ENCODE results near the gene EFEMP1.

The EFEMP1 gene, protein sequence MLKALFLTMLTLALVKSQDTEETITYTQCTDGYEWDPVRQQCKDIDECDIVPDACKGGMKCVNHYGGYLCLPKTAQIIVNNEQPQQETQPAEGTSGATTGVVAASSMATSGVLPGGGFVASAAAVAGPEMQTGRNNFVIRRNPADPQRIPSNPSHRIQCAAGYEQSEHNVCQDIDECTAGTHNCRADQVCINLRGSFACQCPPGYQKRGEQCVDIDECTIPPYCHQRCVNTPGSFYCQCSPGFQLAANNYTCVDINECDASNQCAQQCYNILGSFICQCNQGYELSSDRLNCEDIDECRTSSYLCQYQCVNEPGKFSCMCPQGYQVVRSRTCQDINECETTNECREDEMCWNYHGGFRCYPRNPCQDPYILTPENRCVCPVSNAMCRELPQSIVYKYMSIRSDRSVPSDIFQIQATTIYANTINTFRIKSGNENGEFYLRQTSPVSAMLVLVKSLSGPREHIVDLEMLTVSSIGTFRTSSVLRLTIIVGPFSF

DNA sequence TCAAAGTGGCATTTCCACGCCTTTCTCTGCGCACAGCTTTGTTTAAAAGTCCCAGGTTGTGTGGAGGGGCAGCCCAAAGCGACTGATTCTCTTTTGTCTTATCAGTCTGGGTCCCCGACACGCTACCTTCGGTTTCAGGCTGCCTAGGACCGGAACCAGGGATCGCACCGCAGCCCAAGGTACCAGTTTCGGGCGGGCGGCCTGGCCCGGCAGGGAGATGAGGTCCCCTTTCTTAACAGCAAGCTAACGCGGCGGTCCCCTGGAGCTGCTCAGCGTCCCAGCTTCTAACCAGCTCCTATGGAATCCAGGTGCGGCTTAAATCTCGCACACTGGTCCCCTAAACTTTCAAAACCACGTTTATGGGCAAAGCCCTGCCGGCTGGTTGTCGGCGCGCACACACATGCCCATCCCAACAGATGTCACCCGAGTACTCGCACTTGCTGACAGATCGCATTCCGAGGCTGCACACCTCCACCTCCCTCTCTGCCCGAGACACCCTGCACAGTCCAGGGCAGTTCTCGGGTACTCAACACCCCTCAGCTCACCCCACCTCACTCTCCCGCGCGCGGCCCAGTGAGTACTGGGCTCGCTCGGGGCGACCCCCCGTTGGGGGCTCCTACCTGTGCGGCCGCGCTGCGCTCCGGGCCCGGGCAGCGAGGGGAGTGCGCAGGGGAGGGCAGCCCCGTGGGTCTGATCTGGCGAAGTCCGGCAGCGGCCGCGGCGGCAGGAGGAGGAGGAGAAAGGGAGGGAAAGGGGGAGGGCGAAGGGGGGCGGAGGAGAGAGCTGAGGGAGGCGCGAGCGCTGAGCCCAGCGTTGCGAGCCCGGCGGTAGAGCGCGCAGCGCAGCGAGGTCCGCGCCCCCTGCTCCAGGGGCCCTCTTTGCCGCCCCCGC lies at the start of gene EFEMP1:
Gene EFEMP1, minus strand, starts transcription at position 692 of the 891 bp plus-strand sequence. CDS start 1,342 bp downstream, outside the sequence.
- Mint-ChIP-seq H3K27ac (no peak within 1 kb of the TSS), H3K4me3 (no peak within 1 kb of the TSS), H3K27me3 (peaks cover 60% of the 10 kb centered on the region), H3K9me3 (no peaks in the 10 kb centered on the region), H3K36me3 (ENCODE audit: low read depth) (no peaks in the 10 kb centered on the region), H3K4me1 (ENCODE audit: low read depth) (peaks cover 11% of the 10 kb centered on the region)

DNA sequence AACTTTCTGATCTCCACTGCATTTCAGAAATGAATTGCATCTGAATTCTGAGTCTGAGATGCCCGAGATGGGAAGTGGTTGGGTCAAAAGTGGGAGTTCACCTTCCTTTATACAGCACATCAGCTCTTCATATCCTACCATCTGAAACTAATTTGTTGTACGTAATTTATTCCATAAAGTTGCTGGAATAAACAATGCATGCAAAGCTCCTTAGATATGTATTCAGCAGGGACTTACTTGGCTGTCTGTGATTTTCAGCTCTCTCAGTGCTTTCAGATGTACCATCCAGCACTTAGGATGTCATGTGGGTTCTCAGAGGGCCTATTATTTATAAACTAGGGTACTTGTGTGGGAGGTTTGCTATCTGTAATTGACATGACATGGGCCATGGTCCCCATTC lies 46.9 kb upstream of the EFEMP1 start:
- Mint-ChIP-seq H3K4me1 (ENCODE audit: low read depth) (no peaks in the 10 kb centered on the region), H3K36me3 (ENCODE audit: low read depth) (no peaks in the 10 kb centered on the region), H3K4me3 (no peak overlapping the region), H3K27me3 (peaks cover 6% of the 10 kb centered on the region), H3K27ac (no peak overlapping the region), H3K9me3 (peaks cover 5% of the 10 kb centered on the region)

DNA sequence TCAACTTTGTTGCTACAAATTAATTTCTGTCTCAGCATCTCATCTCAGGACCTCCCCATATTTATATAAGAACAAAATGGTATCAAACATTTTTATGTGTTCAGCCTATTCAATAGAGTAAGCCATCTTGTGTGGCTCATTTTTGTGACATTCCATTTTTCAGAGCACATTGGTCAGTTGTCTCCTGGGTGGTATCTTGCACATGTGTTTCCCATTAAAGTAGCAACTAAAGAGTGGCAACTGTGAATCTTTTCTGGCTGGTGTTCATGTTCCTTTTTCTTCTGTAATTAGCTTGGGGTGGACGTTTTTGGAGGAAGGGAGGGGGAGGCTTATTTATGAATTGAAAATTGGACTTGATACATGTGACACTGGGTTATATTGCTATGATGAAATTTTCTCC lies 45.4 kb upstream of the EFEMP1 start:
- no peak overlapping the region for H3K4me3 Mint-ChIP-seq

DNA sequence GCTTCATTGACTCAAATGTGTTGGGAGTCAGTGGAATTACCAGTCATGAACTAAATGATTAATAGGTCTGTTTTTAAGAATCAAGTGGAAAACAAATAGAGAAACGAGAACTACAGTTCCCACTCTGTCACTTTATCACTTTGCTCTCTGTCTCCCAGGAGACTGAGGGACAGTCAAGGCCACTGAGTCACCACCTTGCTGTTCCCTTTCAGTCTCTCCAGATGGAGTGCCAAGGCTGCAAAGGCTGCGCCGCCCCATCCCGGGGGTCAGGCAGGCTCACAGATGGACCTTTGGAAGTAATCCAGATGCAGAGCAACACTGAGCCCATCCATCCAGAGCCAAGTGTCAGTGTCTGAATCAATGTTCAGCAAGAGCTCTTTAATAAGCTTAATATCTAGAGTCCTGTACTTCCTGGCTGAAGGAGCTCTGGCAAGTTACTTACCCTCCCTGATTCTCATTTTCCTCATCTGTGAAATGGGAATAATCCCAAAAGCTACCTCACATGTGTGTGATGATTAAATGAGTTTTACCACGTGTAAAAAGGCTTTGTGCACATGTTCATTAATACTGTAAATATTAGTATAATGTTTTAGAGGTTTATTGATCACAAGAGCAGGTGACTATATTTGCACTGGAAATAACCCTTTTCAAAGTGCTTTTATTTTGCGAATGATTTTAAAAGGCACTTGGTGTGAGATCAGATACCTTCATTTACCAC lies 43.0 kb upstream of the EFEMP1 start:
- Mint-ChIP-seq H3K27me3 (peaks cover 9% of the 10 kb centered on the region), H3K9me3 (peaks cover 5% of the 10 kb centered on the region), H3K36me3 (ENCODE audit: low read depth) (no peaks in the 10 kb centered on the region), H3K27ac (no peak overlapping the region), H3K4me3 (no peak overlapping the region), H3K4me1 (ENCODE audit: low read depth) (no peaks in the 10 kb centered on the region)

More for the DNA sequence above, 45.4 kb upstream of the EFEMP1 start:
- no peak overlapping the region for H3K27ac Mint-ChIP-seq
- H3K9me3 Mint-ChIP-seq: peaks cover 5% of the 10 kb centered on the region
- no peaks in the 10 kb centered on the region for H3K36me3 Mint-ChIP-seq (ENCODE audit: low read depth)
- no peaks in the 10 kb centered on the region for H3K27me3 Mint-ChIP-seq
- no peaks in the 10 kb centered on the region for H3K4me1 Mint-ChIP-seq (ENCODE audit: low read depth)

DNA sequence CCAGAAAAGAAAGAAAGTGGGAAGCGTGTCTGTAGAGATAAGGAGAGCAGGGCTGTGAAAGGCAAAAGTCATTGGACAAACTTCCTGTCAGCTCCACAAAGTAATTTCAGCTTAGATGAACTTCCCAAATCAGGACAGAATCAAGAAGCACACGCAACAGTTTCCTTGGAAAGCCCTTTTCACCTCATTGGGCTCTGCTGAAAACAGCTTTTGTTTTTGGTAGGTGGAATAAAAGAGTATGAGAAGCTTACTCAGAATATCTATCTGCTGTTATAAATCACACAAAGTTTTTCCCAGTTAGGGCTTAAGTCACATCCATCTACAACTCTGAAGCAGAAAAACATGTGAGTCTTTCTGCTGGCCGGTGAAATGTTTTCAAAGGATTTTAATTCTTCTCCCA lies 42.4 kb upstream of the EFEMP1 start:
- Mint-ChIP-seq H3K27ac (no peak overlapping the region), H3K4me3 (no peak overlapping the region), H3K4me1 (ENCODE audit: low read depth) (no peaks in the 10 kb centered on the region), H3K36me3 (ENCODE audit: low read depth) (no peaks in the 10 kb centered on the region), H3K27me3 (peaks cover 10% of the 10 kb centered on the region), H3K9me3 (peaks cover 5% of the 10 kb centered on the region)

DNA sequence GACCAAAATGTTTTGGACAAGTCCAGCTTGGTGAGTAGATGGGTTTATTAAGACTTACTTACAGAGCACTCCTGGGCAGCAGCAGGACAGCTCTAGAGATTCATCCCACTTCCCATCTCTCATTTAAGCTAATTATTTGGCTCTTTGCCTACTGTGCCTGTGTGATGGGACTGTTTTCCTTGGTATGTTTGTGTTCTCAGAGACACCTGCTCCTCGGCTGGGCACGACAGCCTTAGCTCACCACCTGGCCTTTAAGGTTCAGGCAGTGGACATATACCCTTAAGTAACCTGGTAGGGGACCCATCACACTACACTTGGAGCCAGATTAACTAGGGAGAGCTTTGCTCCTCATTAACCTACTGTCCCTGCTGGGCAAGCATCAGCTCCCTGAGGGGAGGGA lies 41.7 kb upstream of the EFEMP1 start:
- Mint-ChIP-seq H3K36me3 (ENCODE audit: low read depth) (no peaks in the 10 kb centered on the region), H3K27ac (no peak overlapping the region), H3K27me3 (peaks cover 10% of the 10 kb centered on the region), H3K9me3 (peaks cover 5% of the 10 kb centered on the region), H3K4me1 (ENCODE audit: low read depth) (no peaks in the 10 kb centered on the region), H3K4me3 (no peak overlapping the region)

DNA sequence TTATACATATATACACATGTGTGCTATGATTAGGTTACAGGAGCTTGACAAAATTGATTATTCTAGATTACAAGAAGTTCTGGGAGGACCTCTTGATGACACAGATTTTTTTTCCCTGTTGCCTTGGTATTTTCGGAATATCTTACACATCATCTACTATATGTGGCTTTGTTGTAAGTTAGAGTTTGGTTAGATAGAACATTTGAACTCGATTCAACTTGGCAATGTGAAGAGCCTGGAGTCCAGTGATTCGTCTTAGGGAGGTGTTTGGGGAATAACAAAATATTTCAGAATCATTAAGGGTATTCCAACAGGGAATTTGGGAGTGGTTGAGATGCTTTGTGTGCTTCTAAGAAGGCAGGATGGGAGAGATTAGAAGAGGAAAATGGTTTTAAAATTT lies 39.3 kb upstream of the EFEMP1 start:
- Mint-ChIP-seq H3K4me1 (ENCODE audit: low read depth) (no peaks in the 10 kb centered on the region), H3K9me3 (no peaks in the 10 kb centered on the region), H3K4me3 (no peak overlapping the region), H3K27ac (no peak overlapping the region), H3K27me3 (peaks cover 10% of the 10 kb centered on the region), H3K36me3 (ENCODE audit: low read depth) (no peaks in the 10 kb centered on the region)

DNA sequence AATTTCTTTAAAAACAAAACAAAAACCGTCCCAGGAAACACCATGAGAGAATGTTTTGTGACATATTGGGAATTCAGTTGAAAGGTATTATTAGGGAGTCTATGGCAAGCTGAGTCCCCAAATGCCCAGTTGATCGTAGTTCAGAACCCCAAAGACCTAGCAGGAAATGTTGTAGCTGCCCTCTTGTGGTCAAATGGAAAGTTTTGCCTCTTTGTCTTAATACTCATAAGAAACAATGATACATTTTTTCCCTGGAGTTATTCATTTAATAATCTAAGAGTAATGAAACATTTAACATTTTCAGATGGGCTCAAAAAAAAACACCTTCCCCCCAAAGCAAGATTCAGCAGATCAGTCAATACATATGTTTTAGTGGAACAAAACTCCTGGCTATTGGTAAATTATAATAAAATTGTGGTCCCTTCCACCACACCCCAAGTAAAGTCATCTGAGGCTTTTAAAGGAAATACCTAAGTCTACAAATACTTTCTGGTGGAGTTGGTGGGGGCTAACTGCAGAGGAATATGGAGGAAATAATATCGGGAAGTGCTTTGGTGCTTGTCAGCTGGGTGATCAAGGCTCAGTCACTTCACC lies 37.8 kb upstream of the EFEMP1 start:
- no peaks in the 10 kb centered on the region for H3K9me3 Mint-ChIP-seq
- H3K27me3 Mint-ChIP-seq: peaks cover 10% of the 10 kb centered on the region
- H3K36me3 Mint-ChIP-seq (ENCODE audit: low read depth): no peaks in the 10 kb centered on the region
- H3K27ac Mint-ChIP-seq: no peak overlapping the region
- no peak overlapping the region for H3K4me3 Mint-ChIP-seq
- H3K4me1 Mint-ChIP-seq (ENCODE audit: low read depth): no peaks in the 10 kb centered on the region

DNA sequence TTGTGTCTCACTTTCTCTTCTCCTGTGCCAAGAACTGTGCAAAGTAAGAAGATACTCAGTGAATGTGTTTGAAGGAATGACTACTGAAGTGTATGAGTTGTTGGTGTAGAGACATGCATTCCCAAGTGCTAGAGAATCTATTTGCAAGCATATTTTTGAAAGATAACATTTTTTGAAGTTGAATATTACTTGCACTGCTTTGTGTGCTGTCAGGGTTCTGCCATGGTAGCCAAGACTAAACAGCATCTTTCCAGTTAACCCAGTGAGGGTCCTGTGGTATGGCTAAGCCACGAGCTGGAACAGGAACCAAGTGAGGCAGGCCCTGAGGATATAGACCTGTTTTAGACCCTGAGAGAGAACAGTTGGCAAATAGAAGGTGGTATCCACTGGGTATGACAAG lies 35.2 kb upstream of the EFEMP1 start:
- H3K4me1 Mint-ChIP-seq (ENCODE audit: low read depth): no peaks in the 10 kb centered on the region
- no peaks in the 10 kb centered on the region for H3K36me3 Mint-ChIP-seq (ENCODE audit: low read depth)
- no peak overlapping the region for H3K27ac Mint-ChIP-seq
- no peaks in the 10 kb centered on the region for H3K9me3 Mint-ChIP-seq
- no peak overlapping the region for H3K4me3 Mint-ChIP-seq
- H3K27me3 Mint-ChIP-seq: peaks cover 9% of the 10 kb centered on the region

DNA sequence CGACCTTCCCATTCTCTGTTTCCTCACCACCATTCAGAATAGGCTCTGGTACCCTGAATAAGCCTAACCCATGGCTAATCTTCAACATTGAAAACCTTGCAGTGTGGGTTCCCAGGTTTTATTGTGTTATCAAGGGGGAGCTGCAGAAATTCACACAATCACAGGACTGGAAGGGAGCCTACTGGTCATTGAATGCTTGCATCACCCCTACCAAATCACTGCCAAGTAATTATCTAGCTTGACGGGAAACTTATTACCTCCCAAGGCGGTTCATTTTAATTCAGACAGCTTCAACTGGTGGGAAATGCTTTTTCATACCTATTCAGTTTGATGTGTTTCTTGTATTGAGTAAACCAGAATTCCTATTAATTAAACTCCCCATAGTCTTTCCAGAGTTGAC lies 33.6 kb upstream of the EFEMP1 start:
- Mint-ChIP-seq H3K4me3 (no peak overlapping the region), H3K27me3 (peaks cover 2% of the 10 kb centered on the region), H3K9me3 (no peaks in the 10 kb centered on the region), H3K36me3 (ENCODE audit: low read depth) (no peaks in the 10 kb centered on the region), H3K4me1 (ENCODE audit: low read depth) (no peaks in the 10 kb centered on the region), H3K27ac (no peak overlapping the region)

DNA sequence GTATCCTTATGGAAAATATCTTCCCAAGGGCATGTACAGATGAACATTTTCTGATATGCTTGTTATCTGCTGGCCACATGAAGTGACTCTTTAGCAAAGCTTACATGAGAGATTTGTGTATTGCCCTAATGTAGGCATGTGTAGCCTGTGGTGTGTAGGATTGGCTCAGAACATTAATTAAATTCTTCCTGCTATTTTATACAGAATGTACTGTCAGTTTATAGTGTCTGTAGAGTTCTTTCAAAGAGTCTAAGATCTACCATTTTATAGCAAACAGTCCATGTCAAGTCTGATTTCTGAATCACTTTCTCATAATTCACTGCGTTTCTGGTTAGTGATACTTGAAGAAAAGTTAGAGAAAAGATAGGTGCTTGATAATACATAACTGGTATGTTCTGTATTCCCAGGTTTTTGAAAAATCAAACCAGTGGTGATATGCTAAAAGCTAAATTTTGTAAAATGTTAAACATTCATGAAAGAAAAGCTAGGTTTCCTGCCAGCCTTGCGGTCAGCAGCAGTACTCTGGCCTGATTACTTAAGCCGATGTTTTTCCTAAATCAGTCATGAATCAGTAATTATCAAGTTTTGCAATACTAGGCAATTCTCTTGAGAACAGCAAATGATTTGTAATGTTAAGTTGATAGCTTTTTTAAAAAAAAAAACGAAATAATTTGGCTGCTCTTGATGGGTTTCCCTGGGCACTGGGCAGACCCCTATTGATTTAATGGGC lies 30.9 kb upstream of the EFEMP1 start:
- Mint-ChIP-seq H3K36me3 (ENCODE audit: low read depth) (no peaks in the 10 kb centered on the region), H3K9me3 (no peaks in the 10 kb centered on the region), H3K27ac (no peak overlapping the region), H3K27me3 (peaks cover 3% of the 10 kb centered on the region), H3K4me1 (ENCODE audit: low read depth) (no peaks in the 10 kb centered on the region), H3K4me3 (no peak overlapping the region)

DNA sequence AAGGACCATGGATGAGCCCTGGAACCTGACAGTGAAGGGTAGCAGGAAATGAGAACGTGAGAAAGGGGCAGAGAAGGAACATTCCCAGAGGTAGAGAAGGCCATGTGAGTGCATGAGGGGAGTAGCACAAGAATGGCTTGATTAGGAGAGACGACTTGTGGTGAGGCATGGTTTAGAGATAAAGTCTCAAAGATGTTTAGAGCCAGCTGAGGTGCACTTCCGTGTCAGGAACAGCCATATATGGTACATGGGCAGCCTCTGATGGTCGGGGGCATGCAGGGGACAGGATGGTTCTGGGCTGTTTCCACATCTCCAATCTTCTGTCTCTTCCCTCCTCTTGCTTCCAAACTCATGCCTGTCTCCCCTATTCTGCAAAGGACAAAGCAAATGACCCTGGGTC lies 28.8 kb upstream of the EFEMP1 start:
- Mint-ChIP-seq H3K27ac (no peak overlapping the region), H3K36me3 (ENCODE audit: low read depth) (no peaks in the 10 kb centered on the region), H3K4me1 (ENCODE audit: low read depth) (no peaks in the 10 kb centered on the region), H3K9me3 (no peaks in the 10 kb centered on the region), H3K4me3 (no peak overlapping the region), H3K27me3 (peaks cover 3% of the 10 kb centered on the region)

DNA sequence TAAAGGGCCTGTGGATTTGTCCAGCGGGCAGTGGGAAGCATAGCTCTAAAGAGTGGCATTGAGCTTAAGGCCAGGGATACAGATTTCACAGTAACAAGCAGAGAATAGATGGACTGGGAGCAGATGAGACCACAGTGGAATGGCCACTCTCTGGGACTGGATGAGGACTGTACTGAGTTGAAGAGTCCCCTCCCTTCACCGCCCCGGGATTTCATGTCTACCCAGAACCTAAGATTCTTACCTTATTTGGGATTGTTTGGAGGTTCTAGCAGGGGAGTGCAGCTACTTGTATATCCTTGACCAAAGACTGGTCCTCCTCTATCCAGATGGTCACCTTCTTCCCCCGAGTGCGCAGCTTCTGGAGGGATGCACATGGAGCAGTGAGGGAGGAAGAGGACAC lies 28.0 kb upstream of the EFEMP1 start:
- H3K27ac Mint-ChIP-seq: no peak overlapping the region
- no peak overlapping the region for H3K4me3 Mint-ChIP-seq
- H3K9me3 Mint-ChIP-seq: no peaks in the 10 kb centered on the region
- H3K27me3 Mint-ChIP-seq: peaks cover 3% of the 10 kb centered on the region
- no peaks in the 10 kb centered on the region for H3K4me1 Mint-ChIP-seq (ENCODE audit: low read depth)
- no peaks in the 10 kb centered on the region for H3K36me3 Mint-ChIP-seq (ENCODE audit: low read depth)

DNA sequence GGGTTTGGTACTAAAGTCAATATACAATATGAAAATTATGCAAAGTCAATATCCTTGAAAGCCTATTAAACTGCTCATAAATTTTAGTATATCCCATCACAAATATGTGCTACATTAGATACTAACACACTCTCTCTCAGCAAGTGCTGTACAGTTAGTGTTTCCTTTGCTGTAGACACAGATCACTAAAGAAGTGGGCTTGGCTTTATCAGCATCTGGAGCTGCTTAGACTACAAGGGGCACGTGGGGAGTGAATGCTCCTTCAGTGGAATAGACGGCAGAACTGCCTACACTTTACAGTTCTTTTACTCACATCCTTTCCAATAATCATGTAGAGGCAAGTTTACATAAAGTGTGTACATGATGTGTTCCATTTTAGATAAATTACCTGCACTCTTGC lies 26.0 kb upstream of the EFEMP1 start:
- H3K27ac Mint-ChIP-seq: no peak overlapping the region

More for the DNA sequence above, 26.0 kb upstream of the EFEMP1 start:
- H3K27me3 Mint-ChIP-seq: peaks cover 3% of the 10 kb centered on the region
- H3K4me1 Mint-ChIP-seq (ENCODE audit: low read depth): no peaks in the 10 kb centered on the region
- H3K36me3 Mint-ChIP-seq (ENCODE audit: low read depth): no peaks in the 10 kb centered on the region
- H3K9me3 Mint-ChIP-seq: no peaks in the 10 kb centered on the region
- H3K4me3 Mint-ChIP-seq: no peak overlapping the region
